ENCODE measurements around the gene CXCL13. TPM values are rescaled to one million over a fixed set of nuclear protein-coding genes. Genes with fewer than 3 reads are reported as not detected.

The CXCL13 gene, protein sequence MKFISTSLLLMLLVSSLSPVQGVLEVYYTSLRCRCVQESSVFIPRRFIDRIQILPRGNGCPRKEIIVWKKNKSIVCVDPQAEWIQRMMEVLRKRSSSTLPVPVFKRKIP
- total RNA-seq (2021) (not detected in 3 replicates), Bru-seq, nascent RNA (percentile 8 among the genes with signal in this experiment)
- long read RNA-seq, experiment 1: 0 reads
- long read RNA-seq, experiment 2: 0 reads
- long read RNA-seq, experiment 3: 0 reads

DNA sequence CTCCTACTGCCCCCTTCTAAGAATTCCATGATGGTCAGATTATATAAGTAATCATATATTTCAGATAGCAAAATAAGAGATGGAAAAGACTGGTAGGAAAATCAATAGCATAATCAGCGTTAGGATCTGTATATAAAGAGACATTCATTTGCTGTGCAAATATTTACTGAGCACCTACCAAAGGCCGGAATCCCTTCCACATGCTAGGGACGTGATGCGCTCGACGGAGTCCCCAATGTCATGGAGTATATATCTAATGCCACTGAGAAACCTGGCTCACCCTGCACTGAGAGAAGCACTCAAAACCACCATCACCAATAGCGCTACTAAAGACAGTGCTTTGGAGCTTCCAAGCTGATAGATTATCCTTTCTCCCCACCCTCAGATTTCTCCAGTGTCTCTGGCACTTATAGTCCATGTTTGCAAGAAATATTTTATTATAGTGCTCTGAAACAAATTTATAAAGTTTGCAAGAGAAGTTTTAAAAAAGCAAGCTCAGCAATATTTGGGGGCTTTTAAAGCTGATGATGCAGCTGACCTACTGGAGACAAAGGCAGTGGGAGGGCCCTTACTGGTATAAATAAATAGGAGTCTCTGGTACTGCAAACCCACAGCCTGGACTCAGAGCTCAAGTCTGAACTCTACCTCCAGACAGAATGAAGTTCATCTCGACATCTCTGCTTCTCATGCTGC, at the start of gene CXCL13:
TSS of gene CXCL13 (plus strand) at position 611 of the 693 bp plus-strand sequence. CDS start at position 657, 46 bp downstream.
- CTCF ChIA-PET: interaction anchor here (0.8 to 1.6 kb wide), 3 partner anchors 14 to 247 kb away, joined by 3 to 6 read pairs (median 4); no protein-coding TSS in a partner anchor
- Mint-ChIP-seq H3K36me3 (no peaks in the 10 kb centered on the region), H3K27me3 (ENCODE audit: low read depth) (no peaks in the 10 kb centered on the region), H3K4me3 (no peak within 1 kb of the TSS), H3K4me1 (no peaks in the 10 kb centered on the region), H3K27ac (no peak within 1 kb of the TSS), H3K9me3 (no peaks in the 10 kb centered on the region)
- DNase-seq (ENCODE audit: low spot score) (no peak), ATAC-seq (no peak)
- POLR2A ChIA-PET: no interaction called here
- TF ChIP-seq, protein P1, sequence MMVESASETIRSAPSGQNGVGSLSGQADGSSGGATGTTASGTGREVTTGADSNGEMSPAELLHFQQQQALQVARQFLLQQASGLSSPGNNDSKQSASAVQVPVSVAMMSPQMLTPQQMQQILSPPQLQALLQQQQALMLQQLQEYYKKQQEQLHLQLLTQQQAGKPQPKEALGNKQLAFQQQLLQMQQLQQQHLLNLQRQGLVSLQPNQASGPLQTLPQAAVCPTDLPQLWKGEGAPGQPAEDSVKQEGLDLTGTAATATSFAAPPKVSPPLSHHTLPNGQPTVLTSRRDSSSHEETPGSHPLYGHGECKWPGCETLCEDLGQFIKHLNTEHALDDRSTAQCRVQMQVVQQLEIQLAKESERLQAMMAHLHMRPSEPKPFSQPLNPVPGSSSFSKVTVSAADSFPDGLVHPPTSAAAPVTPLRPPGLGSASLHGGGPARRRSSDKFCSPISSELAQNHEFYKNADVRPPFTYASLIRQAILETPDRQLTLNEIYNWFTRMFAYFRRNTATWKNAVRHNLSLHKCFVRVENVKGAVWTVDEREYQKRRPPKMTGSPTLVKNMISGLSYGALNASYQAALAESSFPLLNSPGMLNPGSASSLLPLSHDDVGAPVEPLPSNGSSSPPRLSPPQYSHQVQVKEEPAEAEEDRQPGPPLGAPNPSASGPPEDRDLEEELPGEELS (CRISPR knock-in tag; IDR thresholded peaks at IDR 0.05): no peak
- TF ChIP-seq, protein P2, sequence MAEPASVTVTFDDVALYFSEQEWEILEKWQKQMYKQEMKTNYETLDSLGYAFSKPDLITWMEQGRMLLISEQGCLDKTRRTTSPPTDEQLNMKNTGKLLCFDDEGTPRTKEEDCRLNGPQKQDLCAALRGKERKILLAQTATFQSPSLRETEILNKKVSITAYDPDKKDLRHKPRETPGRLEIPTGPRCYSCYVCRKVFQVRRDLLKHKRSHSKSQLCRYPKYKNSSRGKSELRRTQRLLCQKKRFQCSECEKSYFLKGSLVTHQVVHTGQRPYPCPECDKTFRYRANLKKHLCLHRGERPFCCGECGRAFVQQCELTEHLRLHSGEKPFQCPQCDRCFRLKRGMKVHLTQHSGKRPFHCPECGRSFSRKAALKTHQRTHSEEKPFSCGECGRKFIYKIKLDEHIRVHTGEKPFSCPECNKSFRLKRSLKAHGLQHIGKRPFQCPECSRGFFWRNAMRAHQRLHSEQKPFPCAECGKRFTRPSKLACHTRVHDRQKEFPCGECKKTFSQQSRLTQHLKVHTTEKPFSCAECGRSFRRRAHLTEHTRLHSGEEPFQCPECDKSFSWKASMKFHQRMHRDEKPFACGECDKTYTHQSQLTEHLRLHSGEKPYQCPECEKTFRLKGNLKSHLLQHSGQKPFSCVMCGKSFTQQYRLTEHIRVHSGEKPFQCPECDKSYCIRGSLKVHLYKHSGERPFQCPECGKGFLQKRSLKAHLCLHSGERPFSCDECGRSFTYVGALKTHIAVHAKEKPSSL (CRISPR knock-in tag; conservative IDR thresholded peaks at IDR 0.05): no peak
- TF ChIP-seq GTF2I (CRISPR knock-in tag; conservative IDR thresholded peaks at IDR 0.05) (no peak), ZNF396 (CRISPR knock-in tag; IDR thresholded peaks at IDR 0.05; ENCODE audit: borderline replicate concordance) (no peak), SMAD4 (CRISPR knock-in tag; IDR thresholded peaks at IDR 0.05) (no peak), NR1H2 (CRISPR knock-in tag; IDR thresholded peaks at IDR 0.05) (no peak), NFE2L1 (CRISPR knock-in tag; IDR thresholded peaks at IDR 0.05) (no peak)
- TF ChIP-seq, protein P3, sequence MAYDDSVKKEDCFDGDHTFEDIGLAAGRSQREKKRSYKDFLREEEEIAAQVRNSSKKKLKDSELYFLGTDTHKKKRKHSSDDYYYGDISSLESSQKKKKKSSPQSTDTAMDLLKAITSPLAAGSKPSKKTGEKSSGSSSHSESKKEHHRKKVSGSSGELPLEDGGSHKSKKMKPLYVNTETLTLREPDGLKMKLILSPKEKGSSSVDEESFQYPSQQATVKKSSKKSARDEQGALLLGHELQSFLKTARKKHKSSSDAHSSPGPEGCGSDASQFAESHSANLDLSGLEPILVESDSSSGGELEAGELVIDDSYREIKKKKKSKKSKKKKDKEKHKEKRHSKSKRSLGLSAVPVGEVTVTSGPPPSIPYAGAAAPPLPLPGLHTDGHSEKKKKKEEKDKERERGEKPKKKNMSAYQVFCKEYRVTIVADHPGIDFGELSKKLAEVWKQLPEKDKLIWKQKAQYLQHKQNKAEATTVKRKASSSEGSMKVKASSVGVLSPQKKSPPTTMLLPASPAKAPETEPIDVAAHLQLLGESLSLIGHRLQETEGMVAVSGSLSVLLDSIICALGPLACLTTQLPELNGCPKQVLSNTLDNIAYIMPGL (CRISPR knock-in tag; IDR thresholded peaks at IDR 0.05): no peak
- TF ChIP-seq, protein P4, sequence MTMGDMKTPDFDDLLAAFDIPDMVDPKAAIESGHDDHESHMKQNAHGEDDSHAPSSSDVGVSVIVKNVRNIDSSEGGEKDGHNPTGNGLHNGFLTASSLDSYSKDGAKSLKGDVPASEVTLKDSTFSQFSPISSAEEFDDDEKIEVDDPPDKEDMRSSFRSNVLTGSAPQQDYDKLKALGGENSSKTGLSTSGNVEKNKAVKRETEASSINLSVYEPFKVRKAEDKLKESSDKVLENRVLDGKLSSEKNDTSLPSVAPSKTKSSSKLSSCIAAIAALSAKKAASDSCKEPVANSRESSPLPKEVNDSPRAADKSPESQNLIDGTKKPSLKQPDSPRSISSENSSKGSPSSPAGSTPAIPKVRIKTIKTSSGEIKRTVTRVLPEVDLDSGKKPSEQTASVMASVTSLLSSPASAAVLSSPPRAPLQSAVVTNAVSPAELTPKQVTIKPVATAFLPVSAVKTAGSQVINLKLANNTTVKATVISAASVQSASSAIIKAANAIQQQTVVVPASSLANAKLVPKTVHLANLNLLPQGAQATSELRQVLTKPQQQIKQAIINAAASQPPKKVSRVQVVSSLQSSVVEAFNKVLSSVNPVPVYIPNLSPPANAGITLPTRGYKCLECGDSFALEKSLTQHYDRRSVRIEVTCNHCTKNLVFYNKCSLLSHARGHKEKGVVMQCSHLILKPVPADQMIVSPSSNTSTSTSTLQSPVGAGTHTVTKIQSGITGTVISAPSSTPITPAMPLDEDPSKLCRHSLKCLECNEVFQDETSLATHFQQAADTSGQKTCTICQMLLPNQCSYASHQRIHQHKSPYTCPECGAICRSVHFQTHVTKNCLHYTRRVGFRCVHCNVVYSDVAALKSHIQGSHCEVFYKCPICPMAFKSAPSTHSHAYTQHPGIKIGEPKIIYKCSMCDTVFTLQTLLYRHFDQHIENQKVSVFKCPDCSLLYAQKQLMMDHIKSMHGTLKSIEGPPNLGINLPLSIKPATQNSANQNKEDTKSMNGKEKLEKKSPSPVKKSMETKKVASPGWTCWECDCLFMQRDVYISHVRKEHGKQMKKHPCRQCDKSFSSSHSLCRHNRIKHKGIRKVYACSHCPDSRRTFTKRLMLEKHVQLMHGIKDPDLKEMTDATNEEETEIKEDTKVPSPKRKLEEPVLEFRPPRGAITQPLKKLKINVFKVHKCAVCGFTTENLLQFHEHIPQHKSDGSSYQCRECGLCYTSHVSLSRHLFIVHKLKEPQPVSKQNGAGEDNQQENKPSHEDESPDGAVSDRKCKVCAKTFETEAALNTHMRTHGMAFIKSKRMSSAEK (CRISPR knock-in tag; IDR thresholded peaks at IDR 0.05; ENCODE audit: borderline replicate concordance): no peak
- TF ChIP-seq, protein P5, sequence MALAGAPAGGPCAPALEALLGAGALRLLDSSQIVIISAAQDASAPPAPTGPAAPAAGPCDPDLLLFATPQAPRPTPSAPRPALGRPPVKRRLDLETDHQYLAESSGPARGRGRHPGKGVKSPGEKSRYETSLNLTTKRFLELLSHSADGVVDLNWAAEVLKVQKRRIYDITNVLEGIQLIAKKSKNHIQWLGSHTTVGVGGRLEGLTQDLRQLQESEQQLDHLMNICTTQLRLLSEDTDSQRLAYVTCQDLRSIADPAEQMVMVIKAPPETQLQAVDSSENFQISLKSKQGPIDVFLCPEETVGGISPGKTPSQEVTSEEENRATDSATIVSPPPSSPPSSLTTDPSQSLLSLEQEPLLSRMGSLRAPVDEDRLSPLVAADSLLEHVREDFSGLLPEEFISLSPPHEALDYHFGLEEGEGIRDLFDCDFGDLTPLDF (CRISPR knock-in tag; IDR thresholded peaks at IDR 0.05): no peak
- TF ChIP-seq, protein P6, sequence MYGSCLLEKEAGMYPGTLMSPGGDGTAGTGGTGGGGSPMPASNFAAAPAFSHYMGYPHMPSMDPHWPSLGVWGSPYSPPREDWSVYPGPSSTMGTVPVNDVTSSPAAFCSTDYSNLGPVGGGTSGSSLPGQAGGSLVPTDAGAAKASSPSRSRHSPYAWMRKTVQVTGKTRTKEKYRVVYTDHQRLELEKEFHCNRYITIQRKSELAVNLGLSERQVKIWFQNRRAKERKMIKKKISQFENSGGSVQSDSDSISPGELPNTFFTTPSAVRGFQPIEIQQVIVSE (CRISPR knock-in tag; IDR thresholded peaks at IDR 0.05; ENCODE audit: borderline replicate concordance): no peak
